Measurements from ENCODE around the gene SPSB2.

SPSB2 gene

GRCh38 chr12:6851153-6851920, 21.8 kb downstream of the SPSB2 start, which contains the start of gene CDCA3:
Gene CDCA3, minus strand, starts transcription at chr12:6851286. Its CDS starts 334 bp downstream, at chr12:6850952.
- peak; percentile 99 for DNase-seq (ENCODE audit: low read depth, low spot score)

- DNase-seq (ENCODE audit: low read depth, low spot score) = no peak
These were observed 22.3 kb downstream of the SPSB2 start for GRCh38 chr12:6850796-6851152.

- no peak for DNase-seq (ENCODE audit: low read depth, low spot score)
These were observed 23.0 kb downstream of the SPSB2 start for GRCh38 chr12:6849976-6850560.

GRCh38 chr12:6849427-6849826, 23.7 kb downstream of the SPSB2 start:
- DNase-seq (ENCODE audit: low read depth, low spot score) = no peak

GRCh38 chr12:6847676-6848075, 25.4 kb downstream of the SPSB2 start:
- no peak for DNase-seq (ENCODE audit: low read depth, low spot score)

- DNase-seq (ENCODE audit: low read depth, low spot score) = no peak
These were observed 26.7 kb downstream of the SPSB2 start for GRCh38 chr12:6846316-6846869.

GRCh38 chr12:6845395-6845794, 27.7 kb downstream of the SPSB2 start:
- no peak for DNase-seq (ENCODE audit: low read depth, low spot score)

- peak; percentile 74 for DNase-seq (ENCODE audit: low read depth, low spot score)
These were observed 29.8 kb downstream of the SPSB2 start for GRCh38 chr12:6843118-6843902.

GRCh38 chr12:6842075-6842474, 31.0 kb downstream of the SPSB2 start:
- DNase-seq (ENCODE audit: low read depth, low spot score) = no peak

GRCh38 chr12:6840761-6841515, 32.2 kb downstream of the SPSB2 start, which contains the start of gene GNB3:
Gene GNB3, plus strand, starts transcription at chr12:6840925. Its CDS starts 363 bp downstream, at chr12:6841288.
- DNase-seq (ENCODE audit: low read depth, low spot score) = no peak

- no peak for DNase-seq (ENCODE audit: low read depth, low spot score)
These were observed 32.8 kb downstream of the SPSB2 start for GRCh38 chr12:6840330-6840729.

- no peak for DNase-seq (ENCODE audit: low read depth, low spot score)
These were observed 33.5 kb downstream of the SPSB2 start for GRCh38 chr12:6839482-6840201.

GRCh38 chr12:6838854-6839253, 34.2 kb downstream of the SPSB2 start:
- DNase-seq (ENCODE audit: low read depth, low spot score) = no peak

GRCh38 chr12:6837370-6838060, 35.6 kb downstream of the SPSB2 start:
- DNase-seq (ENCODE audit: low read depth, low spot score) = no peak

- no peak for DNase-seq (ENCODE audit: low read depth, low spot score)
These were observed 36.3 kb downstream of the SPSB2 start for GRCh38 chr12:6836851-6837250.

GRCh38 chr12:6834873-6835272, 38.2 kb downstream of the SPSB2 start:
- DNase-seq (ENCODE audit: low read depth, low spot score) = no peak

- DNase-seq (ENCODE audit: low read depth, low spot score) = no peak
These were observed 38.8 kb downstream of the SPSB2 start for GRCh38 chr12:6834254-6834653.

- no peak for DNase-seq (ENCODE audit: low read depth, low spot score)
These were observed 39.8 kb downstream of the SPSB2 start for GRCh38 chr12:6833189-6833890.

GRCh38 chr12:6832125-6832524, 41.0 kb downstream of the SPSB2 start:
- no peak for DNase-seq (ENCODE audit: low read depth, low spot score)

All from ELF-1 (cell line).